B cell (primary cell): ENCODE measurements around the gene NWD2. TPM values are rescaled to one million over a fixed set of nuclear protein-coding genes. Genes with fewer than 3 reads are reported as not detected.

ENCODE experiments used
- ATAC-seq: fragments of 200-7000 bp; cut with Tn5 transposase; one replicate; pipeline ENCODE4 v1.10.0; 2021; ENCODE audit warnings: low read depth, mild to moderate bottlenecking, moderate number of reproducible peaks, moderate library complexity
- CTCF ChIA-PET: fragments of 350-600 bp; sonication (Branson Sonifier 250); formaldehyde crosslinking; loops from one replicate; lab custom pipeline; 2021; ENCODE audit warnings: antibody characterized with exemption, inconsistent platforms; lab: Charles Lee
- POLR2A ChIA-PET: fragments of 350-600 bp; sonication (Branson Sonifier 250); formaldehyde crosslinking; loops from one replicate; lab custom pipeline; 2021; ENCODE audit warnings: antibody characterized with exemption; lab: Charles Lee
- DNase-seq: peaks from one replicate; pipeline ENCODE4 v3.0.0; 2013
- H2AFZ ChIP-seq: 2 replicates; pipeline ENCODE4 v1.6.1; 2012; ENCODE audit warnings: mild to moderate bottlenecking, low read depth, low read length; ENCODE audit not compliant: insufficient read depth, poor library complexity, severe bottlenecking
- H3K27ac ChIP-seq, 2 donors: 1 replicate in 1 of 2; 2 replicates in 1 of 2; pipeline ENCODE4 v1.5.1; 2012 to 2013; ENCODE audit warnings: low read length in 2 of 2, mild to moderate bottlenecking in 2 of 2, moderate library complexity in 1 of 2
- H3K27me3 ChIP-seq, 4 experiments: fragments of 200-600 bp in 1 of 4; sonication (generic) in 1 of 4; replicated peaks in 1 of 4; 1 replicate in 2 of 4; 2 replicates in 2 of 4; pipeline versions ENCODE4 v1.6.1 to v1.7.0; 2013 to 2016; ENCODE audit warnings: low read length in 3 of 4, mild to moderate bottlenecking in 2 of 4, mixed read lengths in 1 of 4, moderate library complexity in 1 of 4; ENCODE audit not compliant: insufficient read depth in 4 of 4, control insufficient read depth in 3 of 4; ENCODE audit errors: control extremely low read depth in 1 of 4
- H3K36me3 ChIP-seq, 2 experiments: replicated peaks in 1 of 2; 1 replicate in 1 of 2; 2 replicates in 1 of 2; pipeline versions ENCODE4 v1.6.1 to v1.7.1; 2013; ENCODE audit warnings: low read length in 1 of 2; ENCODE audit not compliant: insufficient read depth in 2 of 2, control insufficient read depth in 1 of 2; ENCODE audit errors: control extremely low read depth in 1 of 2, extremely low read depth in 1 of 2
- H3K4me1 ChIP-seq, 2 donors: fragments of 200-600 bp in 1 of 2; sonication (generic) in 1 of 2; 1 replicate in 1 of 2; 2 replicates in 1 of 2; pipeline versions ENCODE4 v1.5.1 to v1.6.1; 2013 to 2017; ENCODE audit warnings: low read length in 2 of 2; ENCODE audit not compliant: control insufficient read depth in 2 of 2, insufficient read depth in 2 of 2
- H3K4me2 ChIP-seq: replicated peaks from 2 replicates; pipeline ENCODE3; 2012; ENCODE audit warnings: mild to moderate bottlenecking, low read depth, low read length; ENCODE audit not compliant: poor library complexity, severe bottlenecking
- H3K4me3 ChIP-seq, 5 experiments: fragments of 200-600 bp in 1 of 5; sonication (generic) in 1 of 5; 1 replicate in 3 of 5; 2 replicates in 2 of 5; pipeline versions ENCODE4 v1.5.1 to v1.7.0; 2011 to 2016; ENCODE audit warnings: low read length in 4 of 5, mild to moderate bottlenecking in 4 of 5, low read depth in 2 of 5, control low read depth in 1 of 5, moderate library complexity in 1 of 5; ENCODE audit not compliant: insufficient read depth in 1 of 5; ENCODE audit errors: control extremely low read depth in 1 of 5, extremely low read depth in 1 of 5
- H3K79me2 ChIP-seq: fragments of 200-600 bp; sonication (generic); one replicate; pipeline ENCODE4 v1.6.0; 2016; ENCODE audit warnings: low read length; ENCODE audit not compliant: control insufficient read depth, insufficient read depth
- H3K9ac ChIP-seq: fragments of 200-600 bp; sonication (generic); 2 replicates; pipeline ENCODE4 v1.6.1; 2017; ENCODE audit warnings: mild to moderate bottlenecking, low read length, moderate library complexity
- H3K9me3 ChIP-seq, 3 donors: one replicate each; pipeline versions ENCODE4 v1.6.1 to v1.7.1; 2013; ENCODE audit warnings: low read length in 2 of 3; ENCODE audit not compliant: control insufficient read depth in 2 of 3, insufficient read depth in 1 of 3; ENCODE audit errors: control extremely low read depth in 1 of 3
- H4K20me1 ChIP-seq: 2 replicates; pipeline ENCODE4 v1.6.0; 2012; ENCODE audit warnings: mild to moderate bottlenecking, low read length; ENCODE audit not compliant: insufficient read depth, control insufficient read depth, poor library complexity, severe bottlenecking
- H3K27ac Mint-ChIP-seq: one replicate; pipeline ENCODE4 v1.8.0; 2021; ENCODE audit warnings: mixed read lengths
- H3K27me3 Mint-ChIP-seq: one replicate; pipeline ENCODE4 v1.8.0; 2021; ENCODE audit warnings: mixed read lengths
- H3K4me1 Mint-ChIP-seq: one replicate; pipeline ENCODE4 v1.8.0; 2021; ENCODE audit warnings: mixed read lengths
- H3K4me3 Mint-ChIP-seq: one replicate; pipeline ENCODE4 v1.8.0; 2021; ENCODE audit warnings: mixed read lengths
- H3K9me3 Mint-ChIP-seq: one replicate; pipeline ENCODE4 v1.8.0; 2022; ENCODE audit warnings: mixed read lengths; ENCODE audit not compliant: insufficient read depth
- EZH2 ChIP-seq: IDR thresholded peaks from 2 replicates; pipeline ENCODE4 v1.6.1; 2012; ENCODE audit warnings: borderline replicate concordance, low read depth, mild to moderate bottlenecking, moderate library complexity, low read length; ENCODE audit not compliant: insufficient read depth, poor library complexity, severe bottlenecking
- WGBS: methylation state at CpG from one replicate; pipeline ENCODE4 v1.1.5; 2013; ENCODE audit warnings: missing lambda C conversion rate; ENCODE audit not compliant: insufficient coverage; 5-methylcytosine and 5-hydroxymethylcytosine counted together
- intact Hi-C: fragments of 100-400 bp; cut with micrococcal nuclease; formaldehyde crosslinking; loops from one replicate; pipeline ENCODE4 v1.10.0; 2022
- polyA plus RNA-seq: library from polyadenylated mRNA; depleted of rRNA; stranded (reverse); fragments of >200 nt; gene quantifications from 2 replicates; pipeline ENCODE4 v1.2.3, GENCODE V29; 2012
- total RNA-seq, 2 donors: library from RNA; stranded (reverse); fragments of 120-200 nt in 1 of 2; gene quantifications; 1 replicate in 1 of 2; 2 replicates in 1 of 2; pipeline versions ENCODE4 v1.2.3 to v1.2.4, GENCODE V29; 2013 to 2022
- TF ChIP-seq, protein P1 (sequence below): fragments of 200-600 bp; IDR thresholded peaks from one replicate; pipeline ENCODE4 v1.8.0; 2022; ENCODE audit warnings: antibody characterized with exemption, mild to moderate bottlenecking

NWD2 gene
- total and polyA plus RNA-seq, 2 donors (not counting 1 experiment from before 2014, with no cell fraction given), result not detected

GRCh38 chr4:37429906-37430305, 185.4 kb downstream of the NWD2 start:
- DNase-seq (no peak), ATAC-seq (no peak)
- Histone ChIP-seq H3K9ac (no peak overlapping the region), H3K4me2 (no peak overlapping the region), H3K4me3 (no peak overlapping the region), H3K9me3 (no peaks in the 10 kb centered on the region), H3K36me3 (no peaks in the 10 kb centered on the region), H3K27ac (no peak overlapping the region), H2AFZ (no peak overlapping the region), H4K20me1 (no peaks in the 10 kb centered on the region), H3K27me3 (peaks cover 0 to 9% (median 2%) of the 10 kb centered on the region in 4 experiments), H3K79me2 (no peaks in the 10 kb centered on the region), H3K4me1 (no peaks in the 10 kb centered on the region)
- Mint-ChIP-seq H3K27me3 (peaks cover 17% of the 10 kb centered on the region), H3K4me3 (no peak overlapping the region), H3K9me3 (no peaks in the 10 kb centered on the region), H3K27ac (no peak overlapping the region), H3K4me1 (no peaks in the 10 kb centered on the region)
- ChIA-PET CTCF (no interaction called here), POLR2A (no interaction called here)
- TF ChIP-seq, protein P1, sequence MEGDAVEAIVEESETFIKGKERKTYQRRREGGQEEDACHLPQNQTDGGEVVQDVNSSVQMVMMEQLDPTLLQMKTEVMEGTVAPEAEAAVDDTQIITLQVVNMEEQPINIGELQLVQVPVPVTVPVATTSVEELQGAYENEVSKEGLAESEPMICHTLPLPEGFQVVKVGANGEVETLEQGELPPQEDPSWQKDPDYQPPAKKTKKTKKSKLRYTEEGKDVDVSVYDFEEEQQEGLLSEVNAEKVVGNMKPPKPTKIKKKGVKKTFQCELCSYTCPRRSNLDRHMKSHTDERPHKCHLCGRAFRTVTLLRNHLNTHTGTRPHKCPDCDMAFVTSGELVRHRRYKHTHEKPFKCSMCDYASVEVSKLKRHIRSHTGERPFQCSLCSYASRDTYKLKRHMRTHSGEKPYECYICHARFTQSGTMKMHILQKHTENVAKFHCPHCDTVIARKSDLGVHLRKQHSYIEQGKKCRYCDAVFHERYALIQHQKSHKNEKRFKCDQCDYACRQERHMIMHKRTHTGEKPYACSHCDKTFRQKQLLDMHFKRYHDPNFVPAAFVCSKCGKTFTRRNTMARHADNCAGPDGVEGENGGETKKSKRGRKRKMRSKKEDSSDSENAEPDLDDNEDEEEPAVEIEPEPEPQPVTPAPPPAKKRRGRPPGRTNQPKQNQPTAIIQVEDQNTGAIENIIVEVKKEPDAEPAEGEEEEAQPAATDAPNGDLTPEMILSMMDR, result no peak
- TF ChIP-seq EZH2, result no peak
- intact Hi-C loops, result no loop called here

- POLR2A ChIA-PET, result no interaction called here
- H3K79me2 ChIP-seq, result no peaks in the 10 kb centered on the region
- H3K9ac ChIP-seq, result no peak overlapping the region
- ATAC-seq, result no peak
- intact Hi-C loops, result no loop called here
- TF ChIP-seq, protein P1, result no peak
- TF ChIP-seq EZH2, result no peak
- no peaks in the 10 kb centered on the region for H3K4me1 ChIP-seq
- no peak overlapping the region for H3K4me3 Mint-ChIP-seq
- H3K27ac Mint-ChIP-seq, result no peak overlapping the region
- no peaks in the 10 kb centered on the region for H3K36me3 ChIP-seq
- 100% methylated on average over 1 of the region's 3 CpGs for WGBS
- no peak overlapping the region for H3K4me2 ChIP-seq
- no peak for DNase-seq
- H3K9me3 Mint-ChIP-seq, result no peaks in the 10 kb centered on the region
- no peaks in the 10 kb centered on the region for H3K4me1 Mint-ChIP-seq
- CTCF ChIA-PET, result no interaction called here
- no peaks in the 10 kb centered on the region for H4K20me1 ChIP-seq
- H3K27me3 ChIP-seq, result peaks cover 0 to 5% (median 2%) of the 10 kb centered on the region in 4 experiments
- no peak overlapping the region for H3K27ac ChIP-seq
- H3K4me3 ChIP-seq, result no peak overlapping the region
- H2AFZ ChIP-seq, result no peak overlapping the region
- H3K27me3 Mint-ChIP-seq, result peaks cover 15% of the 10 kb centered on the region
- H3K9me3 ChIP-seq, result no peaks in the 10 kb centered on the region
These were observed 186.3 kb downstream of the NWD2 start for GRCh38 chr4:37430718-37431416.
